HG02571 (cell line): Measurements from ENCODE around the gene HOTAIR.

Experiments used
- ATAC-seq: cut with Tn5 transposase; IDR thresholded peaks from one replicate; pipeline ENCODE4 v1.9.1; 2021; ENCODE audit warnings: mild to moderate bottlenecking, moderate library complexity; ENCODE audit not compliant: unreplicated experiment

Gene HOTAIR

DNA sequence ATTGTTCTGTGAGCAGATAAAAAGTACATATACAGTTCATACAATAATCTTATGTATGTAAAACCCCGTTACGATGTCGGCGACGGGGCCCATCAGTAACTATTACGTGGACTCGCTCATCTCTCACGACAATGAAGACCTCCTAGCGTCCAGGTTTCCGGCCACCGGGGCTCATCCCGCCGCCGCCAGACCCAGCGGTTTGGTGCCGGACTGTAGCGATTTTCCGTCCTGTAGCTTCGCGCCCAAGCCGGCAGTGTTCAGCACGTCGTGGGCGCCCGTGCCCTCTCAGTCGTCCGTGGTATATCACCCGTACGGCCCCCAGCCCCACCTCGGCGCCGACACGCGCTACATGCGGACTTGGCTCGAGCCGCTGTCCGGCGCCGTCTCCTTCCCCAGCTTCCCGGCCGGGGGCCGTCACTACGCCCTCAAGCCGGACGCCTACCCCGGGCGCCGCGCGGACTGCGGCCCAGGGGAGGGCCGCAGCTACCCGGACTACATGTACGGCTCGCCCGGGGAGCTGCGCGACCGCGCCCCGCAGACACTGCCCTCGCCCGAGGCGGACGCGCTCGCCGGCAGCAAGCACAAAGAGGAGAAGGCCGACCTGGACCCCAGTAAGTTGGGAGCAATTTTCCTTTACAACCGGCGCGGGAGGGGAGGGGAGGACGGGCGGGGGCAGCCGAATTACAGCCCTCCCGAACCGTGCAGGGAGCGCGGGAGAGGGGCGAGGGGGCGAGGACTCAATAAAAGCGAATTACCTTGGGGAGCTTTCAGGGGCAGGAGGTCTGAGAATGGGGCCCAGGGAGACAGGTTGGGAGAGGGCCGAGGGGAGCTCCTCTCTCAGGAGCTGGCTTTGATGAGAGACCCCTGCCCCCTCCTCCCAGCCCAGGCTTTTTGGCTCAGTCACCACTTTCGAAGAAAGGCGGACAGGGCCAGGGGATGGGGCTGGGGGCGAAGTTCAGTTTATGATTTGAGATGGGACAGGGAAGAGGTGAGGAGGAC, 25.7 kb upstream of the HOTAIR start, which contains the start of gene HOXC9:
TSS of gene HOXC9 (plus strand) at position 46 of the 999 bp plus-strand sequence. CDS start at position 74, 28 bp downstream.
- no peak for ATAC-seq

DNA sequence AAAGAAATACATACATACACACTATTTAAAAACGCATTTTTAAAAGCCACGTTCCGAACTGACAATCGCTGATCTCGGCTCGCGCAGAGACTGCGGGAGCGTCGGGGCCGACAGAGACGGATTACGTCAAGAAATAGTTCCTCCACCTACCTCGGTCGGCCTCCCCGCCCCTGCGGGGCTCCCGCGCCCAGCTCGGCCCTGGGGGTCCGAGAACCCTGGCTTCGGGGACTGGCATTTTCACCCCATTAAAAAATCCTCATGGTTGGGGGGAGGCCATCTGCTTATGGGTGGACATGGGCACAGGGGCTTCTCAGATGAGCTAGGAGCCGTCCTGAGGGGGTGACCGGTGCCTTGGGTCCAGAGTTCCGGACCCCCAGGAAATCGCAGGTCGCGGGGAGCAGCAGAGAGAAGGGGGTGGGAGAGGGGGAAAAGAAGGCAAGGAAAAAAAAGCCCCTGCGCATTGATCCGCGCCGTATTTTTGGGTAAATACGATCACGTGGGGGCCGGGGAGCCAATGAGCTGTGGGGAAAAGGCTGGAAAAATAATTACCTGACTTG, 24.9 kb upstream of the HOTAIR start:
- no peak for ATAC-seq

DNA sequence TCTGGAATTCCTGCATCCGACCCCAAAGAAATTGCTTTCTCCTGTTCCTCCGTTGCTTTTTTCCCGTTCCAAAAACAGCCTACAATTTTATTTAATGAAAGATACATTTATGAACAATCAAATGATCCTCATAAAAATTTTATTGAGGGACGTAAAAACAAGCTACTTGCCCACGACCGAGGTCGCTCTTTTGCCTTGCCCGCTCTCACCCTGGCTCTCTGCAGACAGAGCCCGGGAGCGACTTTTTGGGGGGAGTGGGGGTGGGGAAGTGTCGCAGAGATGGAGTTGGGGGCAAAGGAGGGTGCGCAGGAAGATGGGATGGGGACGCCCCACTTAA, 24.1 kb upstream of the HOTAIR start:
- ATAC-seq: no peak

DNA sequence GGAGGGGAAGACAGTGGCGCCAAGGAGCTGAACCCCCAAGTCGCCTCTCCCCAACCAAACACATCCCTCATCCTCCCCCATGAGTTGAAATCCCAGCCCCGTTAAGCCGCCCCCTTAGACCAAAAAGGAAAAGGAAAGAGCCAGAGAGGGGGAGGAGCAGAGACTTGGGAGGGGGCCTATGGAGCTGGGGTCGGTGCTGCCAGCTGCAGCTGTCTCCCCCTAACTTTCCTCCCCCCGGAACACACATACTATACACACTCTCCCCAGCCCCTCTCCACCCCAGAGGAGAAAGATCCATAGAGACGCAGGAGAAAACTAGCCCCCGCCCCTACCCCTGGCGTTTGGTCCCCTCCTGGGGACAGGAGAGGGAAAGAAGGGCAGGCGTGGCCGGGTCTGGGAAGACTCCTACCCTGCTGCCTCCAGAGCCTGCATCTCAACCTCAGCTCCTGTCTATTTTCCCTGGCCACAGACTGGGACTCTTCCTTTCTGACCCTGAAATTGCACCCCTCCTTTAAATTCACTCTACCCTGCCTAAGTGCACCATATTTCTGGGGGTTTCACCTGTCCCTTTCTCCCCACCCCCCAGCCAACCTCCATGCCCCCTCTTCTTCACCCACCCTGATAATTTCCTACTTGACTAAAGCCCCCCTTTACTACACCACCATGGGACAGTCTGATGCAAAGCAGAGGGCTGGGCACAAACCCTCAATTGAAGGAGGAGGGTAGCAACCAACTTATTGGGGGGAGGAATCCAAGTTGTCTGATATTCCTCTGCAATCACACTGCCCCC, 23.6 kb upstream of the HOTAIR start:
- ATAC-seq: no peak

DNA sequence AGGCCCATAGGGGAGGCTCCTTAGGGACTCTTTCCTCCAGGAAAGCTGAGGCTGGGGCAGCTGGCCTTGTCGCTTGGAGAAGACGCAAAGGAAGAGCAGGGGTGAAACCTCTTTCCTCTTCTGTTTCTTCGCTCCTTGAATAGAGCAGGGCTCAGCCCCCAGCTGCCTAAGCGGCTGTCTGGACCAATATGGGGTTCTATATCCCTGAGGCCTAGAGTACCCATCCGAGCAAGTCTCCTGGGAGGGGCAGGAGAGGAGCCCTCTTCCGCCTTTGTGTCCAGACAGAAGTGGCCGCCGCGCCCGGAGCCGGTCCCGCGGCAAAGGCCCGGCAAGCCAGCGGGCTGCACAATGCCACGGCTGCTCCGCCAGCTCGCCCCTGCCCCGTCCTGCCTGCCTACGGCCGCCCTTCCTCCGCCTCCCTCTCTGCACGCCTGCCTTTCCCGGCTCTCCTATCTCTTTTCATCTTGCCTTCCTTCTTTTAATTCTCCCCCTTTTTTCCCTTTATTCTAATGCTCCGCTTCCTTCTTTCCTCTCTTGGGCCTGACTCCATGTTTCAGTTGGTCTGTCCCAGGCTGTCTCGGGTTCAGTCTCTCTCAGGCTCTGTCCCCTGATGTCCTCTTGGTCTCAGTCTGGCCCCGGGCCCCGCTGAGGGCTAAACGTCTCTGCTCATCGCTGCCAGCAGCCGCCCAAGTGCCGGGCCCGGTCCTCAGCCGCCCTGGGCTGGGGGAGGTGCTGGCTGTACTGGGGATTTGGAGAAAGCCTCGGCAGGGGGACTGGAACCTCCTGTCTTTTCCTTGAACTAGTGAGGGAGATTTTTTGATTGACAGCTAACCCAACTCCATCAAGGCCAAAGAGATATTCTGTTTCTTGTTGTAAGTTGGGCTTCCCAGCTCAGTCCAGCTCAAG, 22.7 kb upstream of the HOTAIR start:
- ATAC-seq: no peak

DNA sequence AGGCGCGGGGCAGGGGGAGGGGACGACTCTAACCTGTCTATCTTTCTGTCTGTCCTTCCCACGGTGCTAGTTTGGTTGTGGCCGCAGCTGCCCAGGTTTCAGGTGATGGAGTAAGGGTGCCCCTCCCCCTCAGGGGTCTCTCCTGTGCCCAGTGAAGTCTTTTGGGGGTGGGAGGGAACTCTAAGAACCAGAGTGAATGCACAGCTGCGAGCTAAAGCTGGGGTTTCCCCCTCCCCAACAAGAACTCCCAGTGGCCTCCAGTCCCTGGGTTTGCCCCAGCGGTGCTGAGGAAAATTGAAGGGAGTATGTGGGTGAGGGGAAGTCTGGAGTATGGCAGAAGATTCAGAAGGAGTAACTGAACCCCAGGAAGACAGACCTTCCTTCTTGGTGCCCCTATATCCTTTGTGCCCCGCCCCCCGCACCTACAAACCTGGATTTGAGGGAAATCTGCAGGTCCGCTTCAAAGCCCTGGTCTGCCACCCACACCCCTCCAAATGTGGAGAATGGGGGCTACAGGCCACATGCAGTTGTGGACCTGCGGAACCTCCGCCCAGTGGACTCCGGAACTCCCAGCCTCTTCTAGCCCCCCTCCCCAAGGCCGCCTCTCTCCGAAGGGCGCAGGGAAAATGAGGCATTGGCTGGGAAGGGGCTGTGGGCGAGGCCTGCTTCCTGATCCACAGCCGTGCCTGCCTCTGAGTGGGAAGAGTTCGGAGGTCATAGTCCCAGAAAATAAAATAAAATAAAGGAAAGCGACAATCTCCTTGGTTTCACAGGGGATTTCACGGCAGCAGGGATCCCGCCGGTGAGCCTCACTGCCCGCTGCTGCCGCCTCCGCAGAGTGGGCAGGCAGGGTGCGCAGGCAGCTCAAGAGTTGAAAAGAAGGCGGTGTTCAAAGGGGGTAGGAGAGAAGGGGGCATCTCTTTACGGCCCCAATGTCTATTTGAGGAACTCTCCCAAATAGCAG, 21.8 kb upstream of the HOTAIR start:
- ATAC-seq: no peak

DNA sequence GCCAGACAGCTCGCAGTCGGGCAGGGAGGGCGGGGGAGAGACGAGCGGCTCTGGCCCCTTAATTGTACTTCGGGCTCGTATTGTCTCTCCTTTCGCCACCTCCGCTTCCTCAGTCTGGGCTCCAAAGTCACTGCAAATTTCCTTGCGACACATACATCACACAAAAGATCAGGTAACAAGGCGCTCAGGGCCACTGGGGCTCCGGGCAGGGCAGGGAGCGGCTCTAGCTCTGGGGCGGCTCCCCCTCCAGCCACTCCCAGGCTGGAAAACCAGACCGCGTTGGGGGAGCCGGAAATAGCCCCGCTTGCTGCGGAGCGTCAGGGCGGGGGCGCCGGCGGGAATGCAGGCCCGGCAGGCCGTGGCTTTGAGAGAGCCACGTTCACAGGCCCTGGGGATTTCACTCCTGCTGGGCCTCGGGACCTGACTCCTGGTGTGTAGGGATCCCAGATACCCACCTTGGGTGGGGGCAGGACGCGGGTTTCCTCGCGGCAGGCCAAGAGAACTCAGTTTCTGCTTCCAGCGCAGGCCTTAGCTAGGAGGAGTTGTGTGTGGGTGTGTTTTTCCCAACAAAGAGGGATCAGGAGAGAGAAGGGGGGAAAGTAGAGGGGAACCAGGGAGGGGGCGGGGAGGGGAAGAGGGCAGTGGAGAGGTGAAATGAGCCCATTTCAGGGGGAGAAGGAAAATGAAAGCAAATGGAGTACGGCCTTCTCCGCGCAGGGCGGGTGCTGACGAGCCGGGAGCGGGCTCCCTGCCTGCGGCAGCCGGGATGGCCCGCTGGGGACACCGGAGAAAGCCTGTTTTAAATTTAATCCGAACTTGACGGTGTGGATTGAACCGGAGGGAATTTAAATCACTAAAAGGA, 20.9 kb upstream of the HOTAIR start:
- ATAC-seq: no peak

DNA sequence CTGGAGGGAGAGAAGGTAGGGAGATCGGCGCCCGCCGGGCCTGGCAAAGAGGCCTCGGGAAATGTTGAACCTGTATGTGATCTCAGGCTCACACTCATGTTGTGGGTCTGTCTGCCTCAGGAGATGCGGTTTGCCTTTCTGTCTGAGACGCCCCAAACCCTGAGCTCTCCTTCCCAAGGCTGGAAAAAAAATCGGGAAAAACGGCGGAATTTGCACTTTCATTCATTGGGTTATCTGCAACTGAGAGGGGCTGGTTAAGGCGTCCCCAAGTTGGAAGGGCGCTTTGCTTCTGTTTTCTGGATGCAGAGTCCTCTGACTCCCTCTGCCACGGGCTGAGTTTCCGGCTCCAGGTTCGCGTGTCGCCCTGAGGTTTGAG, 20.2 kb upstream of the HOTAIR start:
- ATAC-seq: no peak

DNA sequence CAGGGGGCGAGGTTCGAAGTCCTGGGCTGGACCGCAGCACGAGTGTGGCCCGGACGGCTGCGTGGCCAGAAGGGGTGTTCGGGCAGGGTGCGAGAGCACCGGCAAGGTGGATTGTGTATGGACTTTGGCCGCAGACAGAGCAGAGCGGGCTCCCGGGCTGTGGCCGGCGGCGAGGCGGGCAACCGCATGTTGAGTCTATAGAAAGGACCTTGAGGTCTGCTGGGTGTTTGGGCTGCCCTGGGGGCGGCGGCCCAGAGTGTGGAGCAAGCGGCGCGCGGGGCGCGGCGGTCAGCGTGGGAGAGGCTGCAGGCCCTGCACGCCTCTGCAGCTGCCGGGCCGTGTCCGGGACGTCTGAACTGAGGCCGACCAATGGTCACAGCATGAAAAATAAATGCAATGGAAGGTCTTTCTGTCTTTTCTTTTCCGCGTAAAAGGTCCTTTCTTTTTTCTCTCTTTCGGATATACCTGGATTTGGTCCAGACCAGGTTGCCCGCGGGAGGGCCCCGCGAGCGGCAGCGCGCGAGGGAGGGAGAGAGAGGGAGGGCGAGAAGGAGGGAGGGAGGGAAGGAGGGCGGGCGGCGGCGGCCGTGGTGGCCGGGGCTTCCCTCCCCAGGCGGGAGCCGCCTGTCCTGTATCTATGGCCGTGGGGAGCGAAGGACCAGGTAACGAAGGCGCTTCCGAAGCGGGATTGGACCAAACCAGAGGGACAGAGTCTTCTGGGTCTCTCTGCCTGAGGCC, 19.7 kb upstream of the HOTAIR start:
- no peak for ATAC-seq

DNA sequence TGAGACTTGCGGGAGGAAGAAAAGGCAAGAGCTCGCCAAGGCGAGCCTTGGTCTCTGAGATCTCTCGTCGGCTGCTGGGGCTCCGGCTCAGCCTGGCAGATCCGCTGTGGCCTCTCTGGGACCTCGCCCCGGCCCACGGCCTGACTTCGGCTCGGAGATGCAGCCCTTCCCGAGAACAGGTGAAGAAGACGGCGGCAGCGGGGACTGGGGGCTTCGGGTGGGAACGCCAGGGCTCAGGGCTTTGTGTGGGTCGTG, 19.2 kb upstream of the HOTAIR start:
- no peak for ATAC-seq

DNA sequence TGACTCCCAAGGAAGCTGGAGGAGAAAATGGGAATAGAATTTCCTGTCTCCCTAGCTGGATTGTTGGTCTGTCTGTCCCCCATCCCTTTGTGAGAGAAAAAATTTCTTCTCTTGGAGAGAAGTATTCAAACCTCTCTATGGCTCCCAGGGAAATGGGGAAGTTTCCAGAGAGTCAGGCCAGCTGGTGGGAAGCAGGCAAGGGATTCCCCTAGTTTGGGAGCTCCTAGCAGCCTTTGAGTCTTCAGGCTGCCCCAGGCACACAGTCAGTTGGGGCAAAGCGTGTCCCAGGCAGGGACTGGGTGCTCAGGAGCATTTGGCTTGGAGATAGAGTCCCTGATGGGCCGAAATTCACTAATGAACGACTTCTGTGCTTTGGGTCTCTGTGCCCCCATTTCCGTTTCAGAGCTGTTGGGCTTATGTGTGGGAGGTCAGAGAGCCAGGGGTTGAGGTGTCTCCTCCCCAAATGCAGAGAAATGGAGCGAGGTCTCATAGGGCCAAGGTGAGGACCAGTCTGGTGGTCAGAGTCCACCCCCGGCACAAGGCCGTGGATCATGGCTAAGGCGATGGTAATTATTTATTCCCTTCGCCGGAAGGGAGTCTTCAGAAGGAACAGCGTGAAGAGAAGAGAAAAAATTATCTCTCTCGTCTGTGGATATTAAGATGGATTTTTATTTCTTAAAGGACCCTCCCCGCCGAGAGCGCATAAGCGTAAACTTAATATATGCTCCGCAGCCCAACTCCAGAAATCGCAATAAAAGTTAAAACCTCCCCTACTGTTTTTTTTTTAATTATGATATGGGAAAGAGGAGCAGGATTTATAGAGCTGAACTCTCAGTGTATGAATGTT, 18.6 kb upstream of the HOTAIR start:
- ATAC-seq: no peak

DNA sequence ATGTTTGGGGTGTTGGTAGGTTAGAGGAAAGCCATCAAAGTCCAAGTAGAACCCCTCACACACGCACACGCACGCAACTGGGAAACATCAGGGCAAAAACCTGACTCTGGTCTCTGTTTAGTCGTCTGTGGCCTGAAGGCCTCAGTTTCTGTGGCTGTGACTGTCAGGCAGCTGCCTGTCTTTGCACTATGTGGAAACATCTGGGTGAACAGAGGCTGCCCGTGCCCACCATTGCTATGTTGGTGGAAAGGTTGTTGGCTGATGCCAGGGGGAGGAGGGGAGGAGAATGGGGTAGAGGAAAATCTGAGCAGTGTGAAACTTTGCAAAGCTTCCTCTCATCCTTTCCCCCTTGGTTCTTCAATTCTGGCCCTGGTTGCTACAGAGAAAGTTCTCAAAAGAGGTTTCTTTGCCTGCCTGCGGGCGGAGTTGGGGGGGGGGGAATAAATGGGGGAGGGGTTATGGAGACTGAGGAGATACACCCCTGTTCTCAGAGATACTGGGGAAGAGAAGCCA, 17.7 kb upstream of the HOTAIR start:
- no peak for ATAC-seq

DNA sequence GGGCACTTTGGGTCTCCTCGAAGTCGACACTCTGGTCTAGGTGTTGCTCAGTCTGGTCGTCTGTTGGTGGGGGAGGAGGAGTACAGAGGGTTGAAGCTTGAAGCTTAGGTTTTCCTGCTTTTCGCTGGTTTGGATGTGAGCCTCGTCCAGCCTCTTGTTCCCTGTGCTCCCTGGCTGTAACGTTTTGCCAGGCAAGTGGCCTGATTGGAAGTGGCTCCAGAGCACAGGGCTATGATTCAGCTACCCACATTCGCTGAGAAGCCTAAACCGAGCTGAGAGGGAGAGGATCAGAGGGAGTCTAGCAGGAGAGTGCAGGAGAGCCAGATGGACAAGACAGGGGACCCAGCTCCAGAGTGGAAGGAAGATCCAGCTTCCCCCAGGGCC, 16.3 kb upstream of the HOTAIR start:
- no peak for ATAC-seq

DNA sequence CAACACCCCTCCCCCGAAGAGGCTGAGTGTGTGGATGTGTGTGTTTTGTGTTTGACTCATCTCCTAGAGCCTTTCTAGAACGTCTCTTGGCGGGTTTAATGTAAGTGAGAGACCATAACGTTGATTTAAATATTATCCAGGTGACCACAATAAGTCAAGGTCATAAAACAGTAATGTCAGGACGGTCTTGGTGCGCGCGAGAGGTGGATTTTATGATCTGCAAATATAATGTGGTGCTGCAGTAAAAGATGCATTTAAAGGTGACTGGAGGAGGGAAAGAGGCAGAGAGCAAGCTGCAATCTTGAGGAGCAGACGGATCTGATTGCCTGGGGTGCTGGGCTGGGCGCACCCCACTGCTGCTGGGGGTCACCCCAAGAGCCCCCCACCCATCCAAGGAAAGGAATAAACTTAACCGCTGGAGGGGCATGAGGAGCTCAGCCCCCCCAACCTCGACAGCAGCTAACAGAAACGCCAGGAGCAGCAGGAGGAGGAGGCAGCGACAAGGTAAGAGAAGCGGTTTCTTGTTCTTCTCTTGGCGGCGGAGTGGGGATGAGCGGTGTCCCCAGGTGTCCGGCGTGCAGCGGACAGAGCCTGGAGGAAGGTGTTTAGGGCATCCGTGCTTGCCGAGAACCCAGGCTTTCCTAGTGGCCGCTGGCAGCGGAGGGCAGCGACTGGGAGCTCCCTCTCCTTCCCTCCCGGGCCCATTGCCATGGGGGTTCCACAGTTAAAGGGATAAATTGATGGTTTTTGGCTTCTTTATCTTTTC, 15.7 kb upstream of the HOTAIR start:
- no peak for ATAC-seq

DNA sequence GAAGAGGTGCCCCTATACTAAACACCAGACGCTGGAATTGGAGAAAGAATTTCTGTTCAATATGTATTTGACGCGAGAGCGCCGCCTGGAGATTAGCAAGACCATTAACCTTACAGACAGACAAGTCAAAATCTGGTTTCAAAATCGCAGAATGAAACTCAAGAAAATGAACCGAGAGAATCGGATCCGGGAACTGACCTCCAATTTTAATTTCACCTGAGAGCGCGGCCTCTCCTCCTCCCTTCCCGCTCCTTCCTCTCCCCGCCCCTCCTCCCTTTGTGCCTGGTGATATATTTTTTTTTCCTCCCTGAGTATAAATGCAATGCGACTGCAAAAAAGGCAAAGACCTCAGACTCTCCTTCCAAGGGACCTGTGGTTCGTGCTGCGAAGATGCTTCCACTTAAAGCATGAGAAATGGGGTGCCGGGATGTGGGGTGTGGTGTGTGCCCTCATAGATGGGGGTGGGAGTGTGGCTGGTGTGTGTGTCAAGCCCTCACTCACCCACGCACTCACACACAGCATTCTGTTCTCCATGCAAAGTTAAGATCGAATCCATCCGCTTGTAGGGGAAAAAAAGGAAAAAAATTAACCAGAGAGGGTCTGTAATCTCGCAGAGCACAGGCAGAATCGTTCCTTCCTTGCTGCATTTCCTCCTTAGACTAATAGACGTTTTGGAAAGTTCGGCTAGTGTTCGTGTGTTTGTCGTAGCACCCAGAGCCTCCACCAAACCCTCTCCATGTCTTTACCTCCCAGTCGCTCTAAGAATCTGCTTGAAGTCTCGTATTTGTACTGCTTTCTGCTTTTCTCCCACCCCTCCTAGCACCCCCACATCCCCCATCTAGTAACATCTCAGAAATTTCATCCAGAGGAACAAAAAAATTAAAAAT, 14.7 kb upstream of the HOTAIR start:
- no peak for ATAC-seq
